Transverse colon (tissue), 4 donors: ENCODE results near the gene LPCAT3. TPM values are rescaled to one million over a fixed set of nuclear protein-coding genes. Genes with fewer than 3 reads are reported as not detected.

Experiments used
- DNase-seq: peaks from one replicate; pipeline ENCODE4 v3.0.0-alpha.2; 2019
- H3K27ac ChIP-seq, 4 donors: fragments of 200-600 bp; sonication (generic); 2 replicates each; pipeline ENCODE4 v1.5.1; 2016 to 2018; ENCODE audit warnings: inconsistent platforms in 4 of 4
- H3K27me3 ChIP-seq: fragments of 200-600 bp; sonication (generic); 2 replicates; pipeline ENCODE4 v1.5.1; 2017; ENCODE audit warnings: inconsistent platforms
- H3K36me3 ChIP-seq, 4 donors: fragments of 200-600 bp; sonication (generic); 2 replicates each; pipeline ENCODE4 v1.5.1; 2017 to 2019; ENCODE audit warnings: inconsistent platforms in 4 of 4
- H3K4me1 ChIP-seq, 4 donors: fragments of 200-600 bp; sonication (generic); 2 replicates each; pipeline ENCODE4 v1.5.1; 2017 to 2020; ENCODE audit warnings: inconsistent platforms in 4 of 4
- H3K4me3 ChIP-seq, 4 donors: fragments of 200-600 bp; sonication (generic); 1 replicate in 1 of 4; 2 replicates in 3 of 4; pipeline versions ENCODE4 v1.5.1 to v1.6.1; 2017 to 2019; ENCODE audit warnings: inconsistent platforms in 4 of 4
- H3K9me3 ChIP-seq, 2 donors: fragments of 200-600 bp; sonication (generic); 2 replicates each; pipeline ENCODE4 v1.5.1; 2017 to 2019; ENCODE audit warnings: inconsistent platforms in 2 of 2
- CTCF ChIP-seq, 5 experiments: fragments of 200-600 bp in 3 of 5; fragments of 450-650 bp in 2 of 5; sonication (generic) in 3 of 5; IDR thresholded peaks; 1 replicate in 2 of 5; 2 replicates in 3 of 5; pipeline ENCODE4 v1.5.1; 2016 to 2017; ENCODE audit warnings: antibody characterized with exemption in 5 of 5, inconsistent platforms in 3 of 5, mild to moderate bottlenecking in 2 of 5, moderate library complexity in 1 of 5
- EP300 ChIP-seq: sonication (generic); formaldehyde crosslinking; IDR thresholded peaks from one replicate; pipeline ENCODE4 v1.6.1; 2017; ENCODE audit warnings: antibody characterized with exemption, low read depth
- POLR2A ChIP-seq: fragments of 450-650 bp; IDR thresholded peaks from one replicate; pipeline ENCODE4 v1.6.1; 2016; ENCODE audit warnings: antibody characterized with exemption, mild to moderate bottlenecking, moderate library complexity
- POLR2AphosphoS5 ChIP-seq, 3 donors: sonication (generic); formaldehyde crosslinking; IDR thresholded peaks; one replicate each; pipeline ENCODE4 v1.6.1; 2016; ENCODE audit warnings: antibody characterized with exemption in 3 of 3
- WGBS, 2 donors: methylation state at CpG; one replicate each; pipeline ENCODE4 v1.1.5; 2018; ENCODE audit warnings: low coverage in 1 of 2; 5-methylcytosine and 5-hydroxymethylcytosine counted together
- in situ Hi-C, 4 donors: fragments of 200-750 bp; cut with MboI; loops; one replicate each; pipeline versions ENCODE4 v1.15.0 to v1.15.1; 2017; ENCODE audit warnings: low sequenced_read_pairs in 3 of 4, low pct_ligation_motif_present in 1 of 4, low pct_unique_long_range_greater_than_20kb in 1 of 4
- intact Hi-C: fragments of 100-400 bp; cut with DNase I; formaldehyde crosslinking; loops from one replicate; pipeline ENCODE4 v1.15.1; 2023; ENCODE audit warnings: low total_unique reads
- total RNA-seq, 4 donors: library from RNA; depleted of rRNA; stranded (reverse); fragments of >200 nt; gene quantifications; one replicate each; pipeline ENCODE4 v1.1.0, GENCODE V29; 2016

Gene LPCAT3
- total RNA-seq, 4 donors from 2014 or later: 56.1 to 271 (median 111) TPM

- Histone ChIP-seq H3K4me1 (peaks cover 9 to 19% (median 15%) of the 10 kb centered on the region in 4 donors), H3K27ac (no peak overlapping the region), H3K36me3 (peaks cover 0 to 35% (median 13%) of the 10 kb centered on the region in 4 donors), H3K4me3 (no peak overlapping the region), H3K9me3 (no peaks in the 10 kb centered on the region), H3K27me3 (no peaks in the 10 kb centered on the region)
- in situ Hi-C loops (no loop called here), intact Hi-C loops (no loop called here)
- 70 to 89% methylated on average over 2 to 6 of the region's 6 CpGs for WGBS, 2 donors
- no peak for DNase-seq
- TF ChIP-seq POLR2A (no peak), POLR2AphosphoS5 (IDR thresholded peaks at IDR 0.05) (no peak), CTCF (IDR thresholded peaks at IDR 0.05) (no peak), EP300 (no peak)
These were observed 44.1 kb downstream of the LPCAT3 start for GRCh38 chr12:6974180-6974579.

GRCh38 chr12:6970096-6970527, 48.2 kb downstream of the LPCAT3 start:
- Histone ChIP-seq H3K9me3 (no peaks in the 10 kb centered on the region), H3K27ac (peak overlapping the region; percentile 89 to 95 (median 95)), H3K36me3 (peaks cover 0 to 24% (median 11%) of the 10 kb centered on the region in 4 donors), H3K4me1 (peaks cover 20 to 49% (median 33%) of the 10 kb centered on the region in 4 donors), H3K4me3 (peak overlapping the region; percentile 66 to 99 (median 80)), H3K27me3 (no peaks in the 10 kb centered on the region)
- intact Hi-C loops (no loop called here), in situ Hi-C loops (no loop called here)
- WGBS, 2 donors: 0 to 1% methylated on average over 12 to 29 of the region's 31 CpGs
- DNase-seq: no peak
- TF ChIP-seq POLR2AphosphoS5 (IDR thresholded peaks at IDR 0.05): no peak
- TF ChIP-seq EP300: no peak
- no peak for TF ChIP-seq POLR2A
- no peak for TF ChIP-seq CTCF (IDR thresholded peaks at IDR 0.05)

GRCh38 chr12:6968426-6968825, 49.9 kb downstream of the LPCAT3 start:
- intact Hi-C loops (loop anchor here (10.0 kb wide), 1 partner anchor 136 kb away; the partner anchor contains the start of gene C1RL), in situ Hi-C loops (no loop called here)
- Histone ChIP-seq H3K4me3 (no peak overlapping the region), H3K9me3 (no peaks in the 10 kb centered on the region), H3K27ac (peak overlapping the region; percentile 89 to 95 (median 95)), H3K36me3 (peaks cover 0 to 18% (median 9%) of the 10 kb centered on the region in 4 donors), H3K4me1 (peaks cover 25 to 58% (median 38%) of the 10 kb centered on the region in 4 donors), H3K27me3 (no peaks in the 10 kb centered on the region)
- 78 to 93% methylated on average over 3 to 9 of the region's 9 CpGs for WGBS, 2 donors
- TF ChIP-seq CTCF (IDR thresholded peaks at IDR 0.05) (no peak), EP300 (no peak), POLR2AphosphoS5 (IDR thresholded peaks at IDR 0.05) (no peak), POLR2A (no peak)
- no peak for DNase-seq

GRCh38 chr12:6967651-6968100, 50.6 kb downstream of the LPCAT3 start:
- Histone ChIP-seq H3K27me3 (no peaks in the 10 kb centered on the region), H3K36me3 (peaks cover 0 to 18% (median 9%) of the 10 kb centered on the region in 4 donors), H3K27ac (peak overlapping the region in 3 of 4 donors; percentile 94 to 95 (median 95)), H3K4me1 (peaks cover 25 to 58% (median 39%) of the 10 kb centered on the region in 4 donors), H3K4me3 (no peak overlapping the region), H3K9me3 (no peaks in the 10 kb centered on the region)
- no peak for TF ChIP-seq CTCF (IDR thresholded peaks at IDR 0.05)
- no peak for TF ChIP-seq POLR2A
- TF ChIP-seq EP300: no peak
- TF ChIP-seq POLR2AphosphoS5 (IDR thresholded peaks at IDR 0.05): no peak
- intact Hi-C loops: loop anchor here (10.0 kb wide), 1 partner anchor 137 kb away; the partner anchor contains the start of gene C1RL
- in situ Hi-C loops: no loop called here
- DNase-seq: no peak
- WGBS, 2 donors: 75% methylated on average over 9 of the region's 10 CpGs; no CpG with 5 or more reads in 1 of the 2 donors
